SK-N-SH (cell line): ENCODE data around the gene IFT122. TPM values are rescaled to one million over a fixed set of nuclear protein-coding genes. Genes with fewer than 3 reads are reported as not detected.

Experiments
- CTCF ChIA-PET: fragments of 300-600, 350-600 bp; formaldehyde crosslinking; extraction: SDS; loops from one replicate; lab custom pipeline; 2021; lab: Yijun Ruan, JAX
- POLR2A ChIA-PET: fragments of 350-600 bp; sonication (Branson Sonifier 250); formaldehyde crosslinking; extraction: SDS; loops from one replicate; lab custom pipeline; 2020; ENCODE audit warnings: antibody characterized with exemption, inconsistent platforms; lab: Yijun Ruan, JAX
- DNase-seq: peaks from one replicate; pipeline ENCODE4 v3.0.0; 2012
- H2AFZ ChIP-seq: fragments of 200-600 bp; sonication (generic); 2 replicates; pipeline ENCODE4 v1.8.1; 2016; ENCODE audit warnings: antibody characterized with exemption, mild to moderate bottlenecking, low read depth
- H3F3A ChIP-seq: fragments of 200-600 bp; sonication (generic); replicated peaks from 2 replicates; pipeline ENCODE3; 2016; ENCODE audit warnings: antibody characterized with exemption, mild to moderate bottlenecking; ENCODE audit not compliant: insufficient read depth
- H3K27ac ChIP-seq, 2 experiments: fragments of 200-500 bp in 1 of 2; fragments of 200-600 bp in 1 of 2; sonication (Bioruptor generic) in 1 of 2; sonication (generic), shearing (Covaris generic) in 1 of 2; 2 replicates each; pipeline versions ENCODE4 v1.5.1 to v1.6.1; 2014 to 2016; ENCODE audit warnings: low read depth in 2 of 2, inconsistent platforms in 1 of 2, low read length in 1 of 2, mild to moderate bottlenecking in 1 of 2, mixed read lengths in 1 of 2
- H3K27me3 ChIP-seq: fragments of 200-600 bp; sonication (generic), shearing (Covaris generic); 2 replicates; pipeline ENCODE4 v1.6.1; 2016; ENCODE audit warnings: mixed run types; ENCODE audit not compliant: insufficient read depth
- H3K36me3 ChIP-seq, 2 experiments: fragments of 200-500 bp in 1 of 2; fragments of 200-600 bp in 1 of 2; sonication (Bioruptor generic) in 1 of 2; sonication (generic) in 1 of 2; replicated peaks in 1 of 2; 2 replicates each; pipeline versions ENCODE3 to v1.5.1; 2014 to 2016; ENCODE audit warnings: low read length in 1 of 2, mild to moderate bottlenecking in 1 of 2; ENCODE audit not compliant: insufficient read depth in 2 of 2, control insufficient read depth in 1 of 2
- H3K4me1 ChIP-seq, 2 experiments: fragments of 200-500 bp in 1 of 2; fragments of 200-600 bp in 1 of 2; sonication (Bioruptor generic) in 1 of 2; sonication (generic), shearing (Covaris generic) in 1 of 2; 2 replicates each; pipeline versions ENCODE4 v1.5.1 to v1.6.1; 2014 to 2016; ENCODE audit warnings: low read depth in 1 of 2, low read length in 1 of 2, mixed run types in 1 of 2; ENCODE audit not compliant: insufficient read depth in 2 of 2, control insufficient read depth in 1 of 2
- H3K4me2 ChIP-seq: fragments of 200-600 bp; sonication (generic), shearing (Covaris generic); 2 replicates; pipeline ENCODE4 v1.6.1; 2017; ENCODE audit warnings: mixed run types
- H3K4me3 ChIP-seq, 2 experiments: fragments of 200-500 bp in 1 of 2; fragments of 200-600 bp in 1 of 2; sonication (Bioruptor generic) in 1 of 2; sonication (generic), shearing (Covaris generic) in 1 of 2; 2 replicates each; pipeline versions ENCODE4 v1.5.1 to v1.8.1; 2014 to 2016; ENCODE audit warnings: low read depth in 2 of 2, inconsistent platforms in 1 of 2, low read length in 1 of 2, mild to moderate bottlenecking in 1 of 2, mixed read lengths in 1 of 2, moderate library complexity in 1 of 2
- H3K79me2 ChIP-seq: fragments of 200-600 bp; sonication (generic); 2 replicates; pipeline ENCODE4 v1.8.1; 2017; ENCODE audit warnings: mild to moderate bottlenecking; ENCODE audit not compliant: insufficient read depth
- H3K9ac ChIP-seq: fragments of 200-600 bp; sonication (generic); 2 replicates; pipeline ENCODE4 v1.6.1; 2017; ENCODE audit warnings: mixed run types
- H3K9me2 ChIP-seq: fragments of 200-600 bp; sonication (generic); 2 replicates; pipeline ENCODE4 v1.6.1; 2017; ENCODE audit warnings: mixed run types
- H3K9me3 ChIP-seq: fragments of 200-600 bp; sonication (generic); 2 replicates; pipeline ENCODE4 v1.6.1; 2017; ENCODE audit warnings: mixed run types, mild to moderate bottlenecking, moderate library complexity
- H4K20me1 ChIP-seq: fragments of 200-600 bp; sonication (generic); 2 replicates; pipeline ENCODE4 v1.6.1; 2017; ENCODE audit warnings: mild to moderate bottlenecking, mixed run types; ENCODE audit not compliant: insufficient read depth
- CTCF ChIP-seq: fragments of 200-600 bp; sonication (generic); IDR thresholded peaks from 2 replicates; pipeline ENCODE4 v1.6.1; 2017; ENCODE audit warnings: antibody characterized with exemption, mild to moderate bottlenecking, moderate library complexity
- FOXJ3 ChIP-seq: sonication (generic); formaldehyde crosslinking; IDR thresholded peaks from 2 replicates; pipeline ENCODE4 v1.5.1; 2020; ENCODE audit warnings: mild to moderate bottlenecking, missing genetic modification reagents
- FOXM1 ChIP-seq: IDR thresholded peaks from 2 replicates; pipeline ENCODE4 v1.4.0; 2012; ENCODE audit warnings: low read depth, mild to moderate bottlenecking
- GATA2 ChIP-seq: sonication (generic); formaldehyde crosslinking; IDR thresholded peaks from 2 replicates; pipeline ENCODE4 v1.5.0; 2020; ENCODE audit warnings: mild to moderate bottlenecking, missing genetic modification reagents
- IRF3 ChIP-seq: fragments of 150-350 bp; IDR thresholded peaks from 2 replicates; pipeline ENCODE4 v1.6.1; 2016; ENCODE audit warnings: mild to moderate bottlenecking, low read depth, low read length
- MEF2A ChIP-seq: IDR thresholded peaks from 2 replicates; pipeline ENCODE4 v1.4.0; 2012; ENCODE audit warnings: low read depth, borderline replicate concordance
- MXI1 ChIP-seq: IDR thresholded peaks from 2 replicates; pipeline ENCODE4 v1.6.1; 2012; ENCODE audit warnings: mild to moderate bottlenecking, low read depth, low read length, improper control_type of control experiment
- RAD21 ChIP-seq: IDR thresholded peaks from 2 replicates; pipeline ENCODE4 v1.6.1; 2012; ENCODE audit warnings: mild to moderate bottlenecking, low read length
- SMC3 ChIP-seq: IDR thresholded peaks from 2 replicates; pipeline ENCODE4 v1.6.1; 2012; ENCODE audit warnings: low read depth, low read length, improper control_type of control experiment
- USF2 ChIP-seq: fragments of 150-350 bp; IDR thresholded peaks from 2 replicates; pipeline ENCODE4 v1.6.1; 2017; ENCODE audit warnings: antibody characterized with exemption, low read length, low read depth, borderline replicate concordance
- WGBS: methylation state at CpG from one replicate; pipeline ENCODE4 v1.1.6; 2017; ENCODE audit warnings: low lambda C conversion rate; 5-methylcytosine and 5-hydroxymethylcytosine counted together
- polyA plus RNA-seq, 3 experiments: library from polyadenylated mRNA; depleted of rRNA; stranded (reverse); fragments of >200 nt; gene quantifications; 2 replicates each; pipeline ENCODE4 v1.2.3, GENCODE V29; 2012
- TF ChIP-seq, protein P1 (sequence below): IDR thresholded peaks from 2 replicates; pipeline ENCODE4 v1.4.0; 2012; ENCODE audit warnings: low read depth, borderline replicate concordance
- TF ChIP-seq, protein P2 (sequence below): IDR thresholded peaks from 2 replicates; pipeline ENCODE4 v1.6.1; 2012; ENCODE audit warnings: mild to moderate bottlenecking, low read depth, low read length, moderate library complexity

The IFT122 gene
- polyA plus RNA-seq, 1 of the 3 experiments (the other 2 are of a cell fraction): 20.1 TPM

- peaks cover 19% of the 10 kb centered on the region for H3F3A ChIP-seq
- H3K79me2 ChIP-seq: no peaks in the 10 kb centered on the region
- 86% methylated on average over 3 of the region's 3 CpGs for WGBS
- H4K20me1 ChIP-seq: no peaks in the 10 kb centered on the region
- H3K27ac ChIP-seq: peak overlapping the region; percentile 38 to 81; a peak in 3 of 4 replicates
- CTCF ChIA-PET: interaction anchor here (1.0 to 2.0 kb wide), 3 partner anchors 11 to 375 kb away, joined by 3 to 11 read pairs (median 3); no protein-coding TSS in a partner anchor
- H3K36me3 ChIP-seq: peaks cover 30 to 32% of the 10 kb centered on the region in 2 experiments
- TF ChIP-seq FOXM1 (no peak), IRF3 (no peak), USF2 (no peak), SMC3 (no peak)
- 0 out of 4 replicates have a peak overlapping the region, but pooled peaks of 1 of the 2 experiments have one; percentile 62 for H3K4me3 ChIP-seq
- peak overlapping the region; percentile 78 for H2AFZ ChIP-seq
- POLR2A ChIA-PET: interaction anchor here (0.7 to 1.4 kb wide), 4 partner anchors 11 to 113 kb away, joined by 3 read pairs; partner anchors contain the start of genes IFT122 and MBD4
- no peaks in the 10 kb centered on the region for H3K9me2 ChIP-seq
- H3K27me3 ChIP-seq: no peaks in the 10 kb centered on the region
- H3K9me3 ChIP-seq: no peaks in the 10 kb centered on the region
- DNase-seq: no peak
- peak overlapping the region; percentile 23; the same call in 1 of the 2 replicates for H3K9ac ChIP-seq
- H3K4me2 ChIP-seq: 0 out of 2 replicates have a peak overlapping the region, but pooled peaks have one; percentile 78
- peaks cover 0 to 12% of the 10 kb centered on the region in 2 experiments; a peak in 2 of 4 replicates for H3K4me1 ChIP-seq
These were observed 11.0 kb upstream of the IFT122 start for GRCh38 chr3:129429080-129429451.

GRCh38 chr3:129429602-129430001, 10.4 kb upstream of the IFT122 start:
- TF ChIP-seq FOXJ3 (CRISPR knock-in tag): no peak
- no peak for TF ChIP-seq MXI1
- TF ChIP-seq GATA2 (CRISPR knock-in tag): no peak
- TF ChIP-seq USF2: no peak
- TF ChIP-seq RAD21: no peak
- TF ChIP-seq, protein P1, sequence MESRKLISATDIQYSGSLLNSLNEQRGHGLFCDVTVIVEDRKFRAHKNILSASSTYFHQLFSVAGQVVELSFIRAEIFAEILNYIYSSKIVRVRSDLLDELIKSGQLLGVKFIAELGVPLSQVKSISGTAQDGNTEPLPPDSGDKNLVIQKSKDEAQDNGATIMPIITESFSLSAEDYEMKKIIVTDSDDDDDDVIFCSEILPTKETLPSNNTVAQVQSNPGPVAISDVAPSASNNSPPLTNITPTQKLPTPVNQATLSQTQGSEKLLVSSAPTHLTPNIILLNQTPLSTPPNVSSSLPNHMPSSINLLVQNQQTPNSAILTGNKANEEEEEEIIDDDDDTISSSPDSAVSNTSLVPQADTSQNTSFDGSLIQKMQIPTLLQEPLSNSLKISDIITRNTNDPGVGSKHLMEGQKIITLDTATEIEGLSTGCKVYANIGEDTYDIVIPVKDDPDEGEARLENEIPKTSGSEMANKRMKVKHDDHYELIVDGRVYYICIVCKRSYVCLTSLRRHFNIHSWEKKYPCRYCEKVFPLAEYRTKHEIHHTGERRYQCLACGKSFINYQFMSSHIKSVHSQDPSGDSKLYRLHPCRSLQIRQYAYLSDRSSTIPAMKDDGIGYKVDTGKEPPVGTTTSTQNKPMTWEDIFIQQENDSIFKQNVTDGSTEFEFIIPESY: no peak
- TF ChIP-seq SMC3: no peak
- no peak for TF ChIP-seq CTCF
- TF ChIP-seq MEF2A: no peak
- TF ChIP-seq, protein P2, sequence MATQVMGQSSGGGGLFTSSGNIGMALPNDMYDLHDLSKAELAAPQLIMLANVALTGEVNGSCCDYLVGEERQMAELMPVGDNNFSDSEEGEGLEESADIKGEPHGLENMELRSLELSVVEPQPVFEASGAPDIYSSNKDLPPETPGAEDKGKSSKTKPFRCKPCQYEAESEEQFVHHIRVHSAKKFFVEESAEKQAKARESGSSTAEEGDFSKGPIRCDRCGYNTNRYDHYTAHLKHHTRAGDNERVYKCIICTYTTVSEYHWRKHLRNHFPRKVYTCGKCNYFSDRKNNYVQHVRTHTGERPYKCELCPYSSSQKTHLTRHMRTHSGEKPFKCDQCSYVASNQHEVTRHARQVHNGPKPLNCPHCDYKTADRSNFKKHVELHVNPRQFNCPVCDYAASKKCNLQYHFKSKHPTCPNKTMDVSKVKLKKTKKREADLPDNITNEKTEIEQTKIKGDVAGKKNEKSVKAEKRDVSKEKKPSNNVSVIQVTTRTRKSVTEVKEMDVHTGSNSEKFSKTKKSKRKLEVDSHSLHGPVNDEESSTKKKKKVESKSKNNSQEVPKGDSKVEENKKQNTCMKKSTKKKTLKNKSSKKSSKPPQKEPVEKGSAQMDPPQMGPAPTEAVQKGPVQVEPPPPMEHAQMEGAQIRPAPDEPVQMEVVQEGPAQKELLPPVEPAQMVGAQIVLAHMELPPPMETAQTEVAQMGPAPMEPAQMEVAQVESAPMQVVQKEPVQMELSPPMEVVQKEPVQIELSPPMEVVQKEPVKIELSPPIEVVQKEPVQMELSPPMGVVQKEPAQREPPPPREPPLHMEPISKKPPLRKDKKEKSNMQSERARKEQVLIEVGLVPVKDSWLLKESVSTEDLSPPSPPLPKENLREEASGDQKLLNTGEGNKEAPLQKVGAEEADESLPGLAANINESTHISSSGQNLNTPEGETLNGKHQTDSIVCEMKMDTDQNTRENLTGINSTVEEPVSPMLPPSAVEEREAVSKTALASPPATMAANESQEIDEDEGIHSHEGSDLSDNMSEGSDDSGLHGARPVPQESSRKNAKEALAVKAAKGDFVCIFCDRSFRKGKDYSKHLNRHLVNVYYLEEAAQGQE: no peak
- Histone ChIP-seq H3K27me3 (no peaks in the 10 kb centered on the region), H3K4me1 (peaks cover 0 to 12% of the 10 kb centered on the region in 2 experiments; a peak in 2 of 4 replicates), H3K27ac (no peak overlapping the region), H3K9ac (no peak overlapping the region), H3K79me2 (no peaks in the 10 kb centered on the region), H3K9me2 (no peaks in the 10 kb centered on the region), H2AFZ (no peak overlapping the region), H3K4me3 (no peak overlapping the region), H4K20me1 (no peaks in the 10 kb centered on the region), H3K36me3 (peaks cover 35 to 36% of the 10 kb centered on the region in 2 experiments), H3K4me2 (no peak overlapping the region), H3K9me3 (no peaks in the 10 kb centered on the region), H3F3A (peaks cover 21% of the 10 kb centered on the region)
- no peak for DNase-seq
- WGBS: 87% methylated on average over 3 of the region's 4 CpGs
- ChIA-PET CTCF (interaction anchor here (1.0 to 1.4 kb wide), 2 partner anchors 12 to 376 kb away, joined by 3 read pairs; no protein-coding TSS in a partner anchor), POLR2A (interaction anchor here (1.0 to 1.1 kb wide), 2 partner anchors 10 to 12 kb away, joined by 3 read pairs; partner anchors contain the start of genes IFT122 and MBD4)
